ENCODE data around the gene IFNLR1.

DNA sequence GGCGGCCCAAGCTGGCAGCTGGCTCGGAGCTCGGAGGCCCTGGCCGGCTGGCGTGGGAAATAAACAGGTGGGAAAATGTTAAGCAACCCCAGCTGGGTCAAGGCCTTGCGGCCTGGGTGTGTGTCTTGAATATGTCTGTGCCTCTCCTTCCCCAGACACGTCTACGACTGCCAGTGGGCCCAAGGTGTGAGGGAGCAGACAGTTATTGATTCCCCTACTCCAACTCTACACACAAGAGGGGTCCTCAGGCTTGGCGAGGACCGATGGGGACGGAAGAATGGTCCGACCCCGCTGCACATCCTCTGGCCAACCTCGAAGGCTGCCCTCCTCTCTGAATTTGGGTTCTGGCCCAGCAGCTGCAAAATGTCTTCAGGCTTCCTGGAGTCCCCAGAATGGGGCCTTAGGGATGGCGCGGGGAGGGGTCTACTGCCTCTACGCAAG lies 46.3 kb downstream of the IFNLR1 start:
- TF ChIP-seq PATZ1 (CRISPR knock-in tag; IDR thresholded peaks at IDR 0.05; ENCODE audit: borderline replicate concordance) (no peak), CSDC2 (CRISPR knock-in tag; IDR thresholded peaks at IDR 0.05) (no peak), ARNTL (CRISPR knock-in tag; IDR thresholded peaks at IDR 0.05; ENCODE audit: borderline replicate concordance, low read depth) (no peak), ZFP30 (CRISPR knock-in tag; IDR thresholded peaks at IDR 0.05) (no peak), RARB (CRISPR knock-in tag; IDR thresholded peaks at IDR 0.05) (no peak), PPARA (CRISPR knock-in tag; IDR thresholded peaks at IDR 0.05; ENCODE audit: borderline replicate concordance) (no peak), ZFP3 (CRISPR knock-in tag; IDR thresholded peaks at IDR 0.05) (no peak)
- TF ChIP-seq, protein P1, sequence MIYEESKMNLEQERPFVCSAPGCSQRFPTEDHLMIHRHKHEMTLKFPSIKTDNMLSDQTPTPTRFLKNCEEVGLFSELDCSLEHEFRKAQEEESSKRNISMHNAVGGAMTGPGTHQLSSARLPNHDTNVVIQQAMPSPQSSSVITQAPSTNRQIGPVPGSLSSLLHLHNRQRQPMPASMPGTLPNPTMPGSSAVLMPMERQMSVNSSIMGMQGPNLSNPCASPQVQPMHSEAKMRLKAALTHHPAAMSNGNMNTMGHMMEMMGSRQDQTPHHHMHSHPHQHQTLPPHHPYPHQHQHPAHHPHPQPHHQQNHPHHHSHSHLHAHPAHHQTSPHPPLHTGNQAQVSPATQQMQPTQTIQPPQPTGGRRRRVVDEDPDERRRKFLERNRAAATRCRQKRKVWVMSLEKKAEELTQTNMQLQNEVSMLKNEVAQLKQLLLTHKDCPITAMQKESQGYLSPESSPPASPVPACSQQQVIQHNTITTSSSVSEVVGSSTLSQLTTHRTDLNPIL (CRISPR knock-in tag; IDR thresholded peaks at IDR 0.05; ENCODE audit: low read depth): no peak

Data from SK-N-SH treated with all-trans-retinoic acid at 6 μM for 48 hours (cell line).